T47D (cell line): ENCODE measurements around the gene C17orf58.
"Not testable (repeated sequence)": the region's sequence is repeated elsewhere in the genome, so short reads cannot be mapped to it uniquely, and the experiment has no call there.

ENCODE experiments used
- DNase-seq, 2 experiments: peaks; one replicate each; pipeline versions ENCODE4 v3.0.0 to v3.0.0-alpha.2; 2011 to 2012; ENCODE audit warnings: low read depth in 1 of 2, low spot score in 1 of 2
- JUND ChIP-seq: IDR thresholded peaks from 2 replicates; pipeline ENCODE4 v1.6.1; 2012; ENCODE audit warnings: low read depth
- in situ Hi-C: cut with HindIII; loops from 2 replicates; pipeline ENCODE4 v1.10.0; 2016; ENCODE audit warnings: low sequenced_read_pairs, low pct_unique_long_range_greater_than_20kb

C17orf58 gene

GRCh38 chr17:67996301-67997171 lies at the start of gene C17orf58:
C17orf58 (minus strand) TSS chr17:67996469; CDS start chr17:67996198, 271 bp downstream.
- peak; percentile 26 to 47 for DNase-seq
- in situ Hi-C loops: not testable (repeated sequence)

- no peak for TF ChIP-seq JUND
- no peak for DNase-seq
- in situ Hi-C loops: no loop called here
Observed at GRCh38 chr17:68036304-68037147, 40.3 kb upstream of the C17orf58 start.

DNA sequence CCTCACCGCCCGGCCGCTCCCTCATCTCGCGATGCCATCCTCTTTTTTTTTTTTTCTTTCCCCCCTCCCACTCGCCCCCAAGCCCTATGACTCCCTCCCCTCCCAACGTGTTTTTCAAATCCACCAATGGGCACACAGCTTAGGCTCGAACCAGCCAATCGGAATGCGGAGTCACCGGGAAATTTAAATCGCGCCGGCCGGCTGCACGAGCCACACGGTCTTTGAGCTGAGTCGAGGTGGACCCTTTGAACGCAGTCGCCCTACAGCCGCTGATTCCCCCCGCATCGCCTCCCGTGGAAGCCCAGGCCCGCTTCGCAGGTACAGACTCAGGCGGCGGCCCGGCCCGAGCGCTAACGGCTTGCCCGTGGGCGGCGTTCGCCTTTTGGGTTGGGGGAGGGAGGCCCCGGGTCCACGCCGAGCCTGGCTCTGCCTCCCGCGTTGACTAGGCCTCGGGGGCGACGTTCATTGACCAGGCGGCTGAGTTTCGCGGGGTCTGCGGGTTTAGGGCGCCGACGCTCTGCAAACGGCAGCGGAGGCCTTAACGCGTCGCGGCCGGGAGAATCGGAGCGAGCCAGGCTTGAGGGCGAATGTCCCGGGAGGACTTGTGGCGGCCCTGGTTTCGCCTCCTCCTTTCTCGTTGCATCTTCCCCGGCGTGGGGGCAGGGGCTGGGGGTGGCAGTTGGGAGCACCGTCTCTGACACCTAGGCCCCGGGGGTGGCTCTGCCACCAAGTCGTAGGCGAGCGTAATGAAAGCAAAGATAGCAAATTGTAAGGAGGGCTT lies 39.4 kb upstream of the C17orf58 start, which contains the start of gene KPNA2:
Gene KPNA2 (plus strand): TSS at position 213 of the 781 bp plus-strand sequence. CDS start 1,398 bp downstream, outside the sequence.
- in situ Hi-C loops: no loop called here
- peak; percentile 98 to 99 for DNase-seq
- TF ChIP-seq JUND: no peak

GRCh38 chr17:68035131-68035522 lies 38.9 kb upstream of the C17orf58 start:
- TF ChIP-seq JUND: no peak
- in situ Hi-C loops: no loop called here
- peak in 1 of 2 experiments; percentile 92 for DNase-seq

GRCh38 chr17:68034452-68034776 lies 38.1 kb upstream of the C17orf58 start:
- no peak for TF ChIP-seq JUND
- in situ Hi-C loops: no loop called here
- no peak for DNase-seq

GRCh38 chr17:68033636-68034451 lies 37.6 kb upstream of the C17orf58 start:
- peak in 1 of 2 experiments; percentile 95 for DNase-seq

DNA sequence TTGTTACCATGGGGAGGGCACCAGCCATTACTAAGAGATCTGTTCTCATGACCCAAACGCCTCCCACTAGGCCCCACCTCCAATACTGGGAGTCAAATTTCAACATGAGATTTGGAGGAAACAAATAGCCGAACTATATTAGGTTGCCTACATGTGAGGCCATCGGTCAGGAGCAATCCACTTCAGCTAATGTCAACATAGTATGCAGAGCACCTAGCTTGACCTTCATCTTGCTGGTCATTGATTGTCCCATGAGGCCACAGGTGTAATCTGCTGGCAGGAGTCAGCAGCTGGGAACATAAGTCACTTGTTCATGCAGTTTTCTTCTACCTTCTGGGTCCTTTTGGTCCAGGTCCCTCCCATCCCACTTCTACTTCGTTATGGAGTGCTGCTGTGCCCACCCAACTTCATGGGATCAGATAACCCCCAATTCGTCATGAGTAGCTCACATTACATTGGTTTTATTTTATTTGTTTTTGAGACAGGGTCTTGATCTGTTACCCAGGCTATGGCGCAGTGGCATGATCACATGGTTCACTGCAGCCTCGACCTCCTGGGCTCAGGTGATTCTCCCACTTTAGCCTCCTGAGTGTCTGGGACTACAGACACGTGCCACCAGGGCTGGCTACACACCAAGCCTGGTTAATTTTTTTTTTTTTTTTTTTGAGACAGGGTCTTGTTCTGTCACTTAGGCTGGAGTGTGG lies 33.4 kb upstream of the C17orf58 start:
- TF ChIP-seq JUND: no peak
- in situ Hi-C loops: no loop called here
- DNase-seq: peak in 1 of 2 experiments; percentile 48

More at GRCh38 chr17:68033636-68034451, 37.6 kb upstream of the C17orf58 start:
- TF ChIP-seq JUND: no peak
- in situ Hi-C loops: no loop called here

GRCh38 chr17:68022547-68022946 lies 26.3 kb upstream of the C17orf58 start:
- DNase-seq, in situ Hi-C loops: not testable (repeated sequence)

- TF ChIP-seq JUND: no peak
- DNase-seq: no peak
- in situ Hi-C loops: no loop called here
Observed at GRCh38 chr17:68021963-68022362, 25.7 kb upstream of the C17orf58 start.

- in situ Hi-C loops: not testable (repeated sequence)
Observed at GRCh38 chr17:68020791-68021190, 24.5 kb upstream of the C17orf58 start.

GRCh38 chr17:68020409-68020756 lies 24.1 kb upstream of the C17orf58 start:
- in situ Hi-C loops: no loop called here
- peak; percentile 33 to 73 for DNase-seq
- TF ChIP-seq JUND: no peak

More at GRCh38 chr17:68020791-68021190, 24.5 kb upstream of the C17orf58 start:
- not testable (repeated sequence) for DNase-seq
